ENCODE measurements around the gene CSDE1.

GRCh38 chr1:114688526-114688925, 69.3 kb downstream of the CSDE1 start:
- TF ChIP-seq EP300 (IDR thresholded peaks at IDR 0.05) (no peak), CTCF (IDR thresholded peaks at IDR 0.05) (no peak)
